CD4-positive, alpha-beta T cell (primary cell): ENCODE data around the gene TBC1D2. TPM values are rescaled to one million over a fixed set of nuclear protein-coding genes. Genes with fewer than 3 reads are reported as not detected.

Experiments
- ATAC-seq: fragments of 200-7000 bp; cut with Tn5 transposase; one replicate; pipeline ENCODE4 v1.10.0; 2022; ENCODE audit warnings: mild to moderate bottlenecking; ENCODE audit not compliant: poor library complexity
- CTCF ChIA-PET: fragments of 350-600 bp; sonication (Branson Sonifier 250); formaldehyde crosslinking; loops from one replicate; lab custom pipeline; 2021; ENCODE audit warnings: antibody characterized with exemption, inconsistent platforms; lab: Charles Lee
- POLR2A ChIA-PET: fragments of 350-600 bp; sonication (Branson Sonifier 250); formaldehyde crosslinking; loops from one replicate; lab custom pipeline; 2021; ENCODE audit warnings: antibody characterized with exemption, inconsistent platforms; lab: Charles Lee
- DNase-seq, 14 experiments: peaks; one replicate each; pipeline ENCODE4 v3.0.0-alpha.2; 2013 to 2020; ENCODE audit warnings: mixed read lengths in 2 of 14
- H3K27ac ChIP-seq, 2 donors: one replicate each; pipeline versions ENCODE4 v1.5.1 to v1.7.0; 2013; ENCODE audit warnings: low read length in 2 of 2, low read depth in 1 of 2, mild to moderate bottlenecking in 1 of 2
- H3K27me3 ChIP-seq, 2 experiments: 1 replicate in 1 of 2; 2 replicates in 1 of 2; pipeline versions ENCODE4 v1.6.1 to v1.7.0; 2013; ENCODE audit warnings: low read length in 2 of 2, control low read depth in 1 of 2, mild to moderate bottlenecking in 1 of 2, moderate library complexity in 1 of 2; ENCODE audit not compliant: insufficient read depth in 2 of 2, control insufficient read depth in 1 of 2
- H3K36me3 ChIP-seq: one replicate; pipeline ENCODE4 v1.6.1; 2013; ENCODE audit warnings: low read length, control low read depth; ENCODE audit not compliant: insufficient read depth
- H3K4me1 ChIP-seq: one replicate; pipeline ENCODE4 v1.6.1; 2013; ENCODE audit warnings: low read length, control low read depth; ENCODE audit not compliant: insufficient read depth
- H3K4me3 ChIP-seq: one replicate; pipeline ENCODE4 v1.5.1; 2013; ENCODE audit warnings: mild to moderate bottlenecking, low read length, moderate library complexity
- H3K9me3 ChIP-seq, 2 experiments: 1 replicate in 1 of 2; 2 replicates in 1 of 2; pipeline versions ENCODE4 v1.6.1 to v1.7.0; 2013; ENCODE audit warnings: low read length in 2 of 2, mild to moderate bottlenecking in 2 of 2, control low read depth in 1 of 2, moderate library complexity in 1 of 2; ENCODE audit not compliant: control insufficient read depth in 1 of 2, insufficient read depth in 1 of 2
- H3K27ac Mint-ChIP-seq: one replicate; pipeline ENCODE4 v1.8.0; 2020; ENCODE audit warnings: mixed read lengths
- H3K27me3 Mint-ChIP-seq: one replicate; pipeline ENCODE4 v1.8.0; 2021; ENCODE audit warnings: mixed read lengths
- H3K36me3 Mint-ChIP-seq: one replicate; pipeline ENCODE4 v1.8.0; 2021; ENCODE audit warnings: low read depth, mixed read lengths
- H3K4me1 Mint-ChIP-seq: one replicate; pipeline ENCODE4 v1.8.0; 2021; ENCODE audit warnings: low read depth, mixed read lengths
- H3K4me3 Mint-ChIP-seq: one replicate; pipeline ENCODE4 v1.8.0; 2020; ENCODE audit warnings: mild to moderate bottlenecking, mixed read lengths
- H3K9me3 Mint-ChIP-seq: one replicate; pipeline ENCODE4 v1.8.0; 2020; ENCODE audit warnings: mixed read lengths
- intact Hi-C, 2 experiments: fragments of 100-400 bp; cut with DNase I in 1 of 2; cut with micrococcal nuclease in 1 of 2; formaldehyde crosslinking; loops; one replicate each; pipeline versions ENCODE4 v1.15.1 to v1.9.0; 2023 to 2025; cut with DNase I, micrococcal nuclease
- total RNA-seq, 174 experiments: library from RNA in 2 of 174; stranded (reverse) in 2 of 174; gene quantifications; one replicate each; pipeline ENCODE4 v1.2.3 and lab custom pipeline; 2021 to 2026
- TF ChIP-seq, protein P1 (sequence below): fragments of 200-600 bp; IDR thresholded peaks from one replicate; pipeline ENCODE4 v1.8.0; 2022; ENCODE audit warnings: antibody characterized with exemption, mild to moderate bottlenecking

The TBC1D2 gene
- total RNA-seq, 2 experiments from 2014 or later = 2.9 to 4.0 TPM

DNA sequence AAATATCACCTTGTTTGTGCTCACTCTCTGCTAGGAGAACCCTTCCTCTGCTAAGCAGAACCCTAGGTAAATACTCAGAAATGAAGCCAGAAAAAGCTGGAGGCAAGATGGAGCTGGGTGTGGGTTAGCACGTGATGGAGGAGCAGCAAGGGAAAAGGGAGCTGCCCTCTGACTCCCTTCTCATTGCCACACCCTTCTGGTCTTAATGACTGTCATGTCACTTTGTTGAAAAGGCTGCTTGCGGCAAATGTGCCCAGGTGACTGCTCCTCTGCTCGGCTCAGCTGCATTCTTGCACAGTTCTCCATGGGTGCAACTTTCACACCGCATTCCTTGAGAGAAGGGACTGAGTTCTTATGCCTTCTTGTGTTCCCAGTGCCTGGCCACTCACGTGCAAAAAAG is 36.4 kb upstream of the TBC1D2 start:
- ATAC-seq (no peak), DNase-seq (no peak)
- H3K36me3 ChIP-seq = no peaks in the 10 kb centered on the region
- no peaks in the 10 kb centered on the region for H3K9me3 Mint-ChIP-seq
- H3K27me3 ChIP-seq = no peaks in the 10 kb centered on the region
- H3K27ac Mint-ChIP-seq = no peak overlapping the region
- intact Hi-C loops = no loop called here
- H3K4me3 Mint-ChIP-seq = no peak overlapping the region
- no peaks in the 10 kb centered on the region for H3K4me1 ChIP-seq
- TF ChIP-seq, protein P1, sequence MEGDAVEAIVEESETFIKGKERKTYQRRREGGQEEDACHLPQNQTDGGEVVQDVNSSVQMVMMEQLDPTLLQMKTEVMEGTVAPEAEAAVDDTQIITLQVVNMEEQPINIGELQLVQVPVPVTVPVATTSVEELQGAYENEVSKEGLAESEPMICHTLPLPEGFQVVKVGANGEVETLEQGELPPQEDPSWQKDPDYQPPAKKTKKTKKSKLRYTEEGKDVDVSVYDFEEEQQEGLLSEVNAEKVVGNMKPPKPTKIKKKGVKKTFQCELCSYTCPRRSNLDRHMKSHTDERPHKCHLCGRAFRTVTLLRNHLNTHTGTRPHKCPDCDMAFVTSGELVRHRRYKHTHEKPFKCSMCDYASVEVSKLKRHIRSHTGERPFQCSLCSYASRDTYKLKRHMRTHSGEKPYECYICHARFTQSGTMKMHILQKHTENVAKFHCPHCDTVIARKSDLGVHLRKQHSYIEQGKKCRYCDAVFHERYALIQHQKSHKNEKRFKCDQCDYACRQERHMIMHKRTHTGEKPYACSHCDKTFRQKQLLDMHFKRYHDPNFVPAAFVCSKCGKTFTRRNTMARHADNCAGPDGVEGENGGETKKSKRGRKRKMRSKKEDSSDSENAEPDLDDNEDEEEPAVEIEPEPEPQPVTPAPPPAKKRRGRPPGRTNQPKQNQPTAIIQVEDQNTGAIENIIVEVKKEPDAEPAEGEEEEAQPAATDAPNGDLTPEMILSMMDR = no peak
- no peaks in the 10 kb centered on the region for H3K4me1 Mint-ChIP-seq
- ChIA-PET POLR2A (no interaction called here), CTCF (no interaction called here)
- H3K9me3 ChIP-seq = no peaks in the 10 kb centered on the region
- H3K36me3 Mint-ChIP-seq = no peaks in the 10 kb centered on the region
- H3K27me3 Mint-ChIP-seq = peaks cover 5% of the 10 kb centered on the region
- H3K4me3 ChIP-seq = no peak overlapping the region
- no peak overlapping the region for H3K27ac ChIP-seq

DNA sequence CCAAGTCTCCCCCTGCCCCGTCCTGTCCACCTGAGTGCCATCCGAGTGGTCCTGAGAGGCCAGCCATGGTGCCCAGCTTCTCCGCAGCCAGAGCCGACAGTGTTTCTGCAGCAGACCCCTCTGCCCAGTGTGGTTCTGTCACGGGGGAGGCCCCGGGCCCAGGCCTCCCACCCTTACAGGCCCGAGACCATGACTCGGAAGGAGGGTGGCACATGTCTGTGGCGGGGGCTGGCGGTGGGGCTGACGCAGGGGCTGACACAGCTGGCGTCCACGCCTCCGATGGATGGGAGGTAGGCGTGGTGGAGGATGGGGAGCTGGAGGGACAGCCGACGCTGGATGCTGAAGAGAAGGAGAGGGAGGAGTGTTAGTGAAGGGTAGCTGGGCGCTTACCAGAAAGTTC is 35.0 kb upstream of the TBC1D2 start:
- Mint-ChIP-seq H3K4me1 (no peaks in the 10 kb centered on the region), H3K36me3 (no peaks in the 10 kb centered on the region), H3K9me3 (no peaks in the 10 kb centered on the region), H3K4me3 (no peak overlapping the region), H3K27me3 (peaks cover 5% of the 10 kb centered on the region), H3K27ac (no peak overlapping the region)
- Histone ChIP-seq H3K27ac (no peak overlapping the region), H3K27me3 (no peaks in the 10 kb centered on the region), H3K4me3 (no peak overlapping the region), H3K36me3 (no peaks in the 10 kb centered on the region), H3K9me3 (no peaks in the 10 kb centered on the region), H3K4me1 (no peaks in the 10 kb centered on the region)
- intact Hi-C loops = no loop called here
- CTCF ChIA-PET = no interaction called here
- ATAC-seq (no peak), DNase-seq (no peak)
- POLR2A ChIA-PET = no interaction called here
- TF ChIP-seq, protein P1 = no peak

DNA sequence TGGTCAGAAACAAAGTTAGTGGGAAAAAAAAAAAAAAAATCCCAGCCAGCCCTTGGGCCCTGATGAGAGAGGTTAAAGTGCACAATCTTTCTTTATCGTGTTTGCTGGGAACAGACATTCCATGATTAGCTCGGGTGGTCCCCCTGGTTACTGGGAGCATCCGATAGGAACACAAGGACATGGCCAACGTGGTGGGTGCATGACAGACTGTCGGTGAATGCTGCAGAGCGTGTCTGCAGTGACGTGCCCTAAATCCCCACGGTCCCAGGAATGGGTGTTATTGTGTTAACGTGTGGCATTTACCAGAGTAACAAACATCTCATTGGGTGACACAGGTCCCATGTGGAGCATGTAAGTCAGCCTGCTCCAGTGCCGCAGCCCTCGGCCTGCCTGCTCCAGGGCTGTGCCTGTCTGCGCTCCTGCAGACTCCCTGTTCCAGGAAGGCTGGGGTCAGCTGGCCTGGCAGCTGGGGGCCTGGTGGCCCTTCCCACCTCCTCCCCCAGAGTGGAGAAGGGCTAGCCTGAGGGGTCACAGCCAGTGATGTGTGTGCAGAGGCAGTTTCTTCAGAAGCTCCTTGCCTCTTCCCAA is 34.3 kb upstream of the TBC1D2 start:
- H3K4me3 ChIP-seq = no peak overlapping the region
- no peaks in the 10 kb centered on the region for H3K4me1 ChIP-seq
- H3K27me3 ChIP-seq = no peaks in the 10 kb centered on the region
- no peaks in the 10 kb centered on the region for H3K36me3 ChIP-seq
- no peaks in the 10 kb centered on the region for H3K27me3 Mint-ChIP-seq
- ChIA-PET CTCF (no interaction called here), POLR2A (no interaction called here)
- no peaks in the 10 kb centered on the region for H3K9me3 Mint-ChIP-seq
- no peaks in the 10 kb centered on the region for H3K4me1 Mint-ChIP-seq
- TF ChIP-seq, protein P1 = no peak
- no peaks in the 10 kb centered on the region for H3K36me3 Mint-ChIP-seq
- no peak overlapping the region for H3K27ac Mint-ChIP-seq
- no peak for ATAC-seq
- no peak for DNase-seq
- no peaks in the 10 kb centered on the region for H3K9me3 ChIP-seq
- intact Hi-C loops = no loop called here
- no peak overlapping the region for H3K4me3 Mint-ChIP-seq
- H3K27ac ChIP-seq = no peak overlapping the region
